HG03175 (cell line): ENCODE results near the gene GPATCH4.
"Not testable (repeated sequence)": the region's sequence is repeated elsewhere in the genome, so short reads cannot be mapped to it uniquely, and the experiment has no call there.

ENCODE experiments used
- ATAC-seq: cut with Tn5 transposase; IDR thresholded peaks from one replicate; pipeline ENCODE4 v1.9.1; 2021; ENCODE audit warnings: mild to moderate bottlenecking, moderate library complexity; ENCODE audit not compliant: unreplicated experiment

The GPATCH4 gene

GRCh38 chr1:156581661-156582387, 19.5 kb downstream of the GPATCH4 start:
- ATAC-seq: no peak

GRCh38 chr1:156579472-156579871, 21.8 kb downstream of the GPATCH4 start, which contains the start of gene TTC24:
TTC24 (plus strand) TSS chr1:156579723; CDS start chr1:156581365, 1,642 bp downstream.
- ATAC-seq: no peak

GRCh38 chr1:156578055-156578454, 23.2 kb downstream of the GPATCH4 start:
- ATAC-seq: no peak

- ATAC-seq: no peak
These were observed 23.7 kb downstream of the GPATCH4 start for GRCh38 chr1:156577550-156577949.

GRCh38 chr1:156574039-156574633, 27.1 kb downstream of the GPATCH4 start:
- no peak for ATAC-seq

GRCh38 chr1:156572663-156573018, 28.6 kb downstream of the GPATCH4 start:
- no peak for ATAC-seq

GRCh38 chr1:156571919-156572662, 29.2 kb downstream of the GPATCH4 start, which contains the start of gene IQGAP3:
IQGAP3 (minus strand) TSS chr1:156572565; CDS start chr1:156572529, 36 bp downstream.
- ATAC-seq: peak; percentile 74

GRCh38 chr1:156571261-156571852, 29.9 kb downstream of the GPATCH4 start:
- no peak for ATAC-seq

GRCh38 chr1:156566436-156566835, 34.8 kb downstream of the GPATCH4 start:
- no peak for ATAC-seq

- no peak for ATAC-seq
These were observed 35.8 kb downstream of the GPATCH4 start for GRCh38 chr1:156565519-156565918.

GRCh38 chr1:156560585-156561163, 40.6 kb downstream of the GPATCH4 start:
- ATAC-seq: no peak

- no peak for ATAC-seq
These were observed 41.4 kb downstream of the GPATCH4 start for GRCh38 chr1:156559797-156560385.

GRCh38 chr1:156559086-156559796, 42.0 kb downstream of the GPATCH4 start:
- ATAC-seq: no peak

GRCh38 chr1:156556354-156556753, 44.9 kb downstream of the GPATCH4 start:
- ATAC-seq: no peak

- no peak for ATAC-seq
These were observed 45.6 kb downstream of the GPATCH4 start for GRCh38 chr1:156555715-156556114.

- no peak for ATAC-seq
These were observed 46.3 kb downstream of the GPATCH4 start for GRCh38 chr1:156554971-156555370.

GRCh38 chr1:156553860-156554485, 47.3 kb downstream of the GPATCH4 start:
- no peak for ATAC-seq

- not testable (repeated sequence) for ATAC-seq
These were observed 48.3 kb downstream of the GPATCH4 start for GRCh38 chr1:156552937-156553336.

GRCh38 chr1:156552518-156552917, 48.8 kb downstream of the GPATCH4 start:
- ATAC-seq: no peak
